T47D (cell line): ENCODE measurements around the gene CDK13.
A peak's percentile ranks its signal among the peaks of the same experiment; 100 is the strongest.

Experiments used
- DNase-seq, 2 experiments: peaks; one replicate each; pipeline versions ENCODE4 v3.0.0 to v3.0.0-alpha.2; 2011 to 2012; ENCODE audit warnings: low read depth in 1 of 2, low spot score in 1 of 2
- JUND ChIP-seq: IDR thresholded peaks from 2 replicates; pipeline ENCODE4 v1.6.1; 2012; ENCODE audit warnings: low read depth
- in situ Hi-C: cut with HindIII; loops from 2 replicates; pipeline ENCODE4 v1.10.0; 2016; ENCODE audit warnings: low sequenced_read_pairs, low pct_unique_long_range_greater_than_20kb

Gene CDK13

DNA sequence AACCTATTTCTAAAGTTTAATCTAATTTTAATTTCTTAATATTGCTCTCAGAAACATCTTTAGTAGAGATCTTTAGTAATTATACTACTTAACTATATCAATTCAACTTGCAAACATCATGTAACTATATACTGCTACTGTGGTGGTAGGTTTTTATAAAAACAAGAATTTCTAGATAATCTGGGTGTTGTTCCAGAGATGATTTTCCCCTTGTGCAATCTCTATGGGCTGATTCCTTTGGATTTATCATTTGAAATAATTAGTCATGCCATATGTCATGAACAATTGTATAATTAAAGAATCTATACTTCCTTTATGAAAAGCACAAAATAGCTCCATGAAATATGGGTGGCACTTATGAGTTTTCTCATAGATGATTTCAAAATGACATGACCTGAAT, 23.9 kb upstream of the CDK13 start:
- DNase-seq = no peak
- no peak for TF ChIP-seq JUND
- in situ Hi-C loops = no loop called here

DNA sequence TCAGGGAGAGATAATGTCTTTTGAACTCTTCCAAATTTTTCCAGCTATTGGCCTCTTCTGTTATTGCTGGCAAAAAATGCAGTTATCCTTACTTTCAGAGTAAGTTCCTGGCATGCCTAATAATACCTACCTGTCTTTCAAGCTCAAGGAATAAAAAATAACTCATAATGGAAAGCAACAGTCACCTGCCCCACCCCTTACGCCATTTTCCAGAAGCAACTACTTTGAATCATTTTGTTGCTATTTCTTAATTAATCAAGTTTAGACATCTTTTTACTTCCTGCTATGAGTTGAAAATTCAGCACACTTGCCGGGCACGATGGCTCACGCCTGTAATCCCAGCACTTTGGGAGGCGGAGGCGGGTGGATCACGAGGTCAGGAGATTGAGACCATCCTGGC, 23.0 kb upstream of the CDK13 start:
- TF ChIP-seq JUND = no peak
- in situ Hi-C loops = no loop called here
- no peak for DNase-seq

DNA sequence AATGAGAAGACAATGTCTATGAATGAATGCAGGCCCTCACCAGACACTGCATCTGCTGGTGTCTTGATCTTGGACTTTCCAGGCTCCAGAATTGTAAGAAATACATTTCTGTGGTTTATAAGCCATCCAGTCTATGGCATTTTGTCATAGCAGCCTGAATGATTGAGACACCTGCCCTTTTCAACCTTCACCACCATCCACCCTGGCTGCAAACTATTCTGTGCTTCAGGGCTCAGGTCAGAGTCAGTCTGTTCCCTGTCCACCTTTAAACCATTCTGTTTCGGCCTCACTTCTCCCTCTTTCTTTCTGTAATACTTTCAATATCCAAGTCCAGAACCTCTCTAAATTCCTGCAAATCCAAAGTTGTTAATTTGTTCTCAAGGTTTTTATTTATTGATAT, 15.9 kb upstream of the CDK13 start:
- in situ Hi-C loops = no loop called here
- no peak for TF ChIP-seq JUND

DNA sequence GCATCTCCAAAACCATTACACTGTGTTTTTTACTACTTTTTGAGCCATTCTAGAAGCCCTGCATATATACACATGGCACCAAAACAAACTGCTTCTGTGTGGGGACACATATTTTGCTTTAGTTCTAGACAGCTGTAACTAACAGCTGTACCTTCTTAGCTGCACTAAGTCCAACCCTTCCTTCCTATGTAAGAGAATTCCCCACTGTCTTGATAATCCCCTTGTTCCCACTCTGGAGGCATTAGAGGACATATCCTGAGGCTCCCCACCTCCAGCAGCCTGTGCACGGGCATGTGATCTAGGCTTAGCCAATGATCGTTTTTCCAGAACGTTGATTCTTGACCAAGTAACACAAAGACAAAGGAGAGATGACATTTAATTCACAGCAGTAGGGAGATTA, 13.3 kb upstream of the CDK13 start:
- no peak for DNase-seq
- no peak for TF ChIP-seq JUND
- in situ Hi-C loops = no loop called here

More for the DNA sequence above, 15.9 kb upstream of the CDK13 start:
- DNase-seq = no peak

DNA sequence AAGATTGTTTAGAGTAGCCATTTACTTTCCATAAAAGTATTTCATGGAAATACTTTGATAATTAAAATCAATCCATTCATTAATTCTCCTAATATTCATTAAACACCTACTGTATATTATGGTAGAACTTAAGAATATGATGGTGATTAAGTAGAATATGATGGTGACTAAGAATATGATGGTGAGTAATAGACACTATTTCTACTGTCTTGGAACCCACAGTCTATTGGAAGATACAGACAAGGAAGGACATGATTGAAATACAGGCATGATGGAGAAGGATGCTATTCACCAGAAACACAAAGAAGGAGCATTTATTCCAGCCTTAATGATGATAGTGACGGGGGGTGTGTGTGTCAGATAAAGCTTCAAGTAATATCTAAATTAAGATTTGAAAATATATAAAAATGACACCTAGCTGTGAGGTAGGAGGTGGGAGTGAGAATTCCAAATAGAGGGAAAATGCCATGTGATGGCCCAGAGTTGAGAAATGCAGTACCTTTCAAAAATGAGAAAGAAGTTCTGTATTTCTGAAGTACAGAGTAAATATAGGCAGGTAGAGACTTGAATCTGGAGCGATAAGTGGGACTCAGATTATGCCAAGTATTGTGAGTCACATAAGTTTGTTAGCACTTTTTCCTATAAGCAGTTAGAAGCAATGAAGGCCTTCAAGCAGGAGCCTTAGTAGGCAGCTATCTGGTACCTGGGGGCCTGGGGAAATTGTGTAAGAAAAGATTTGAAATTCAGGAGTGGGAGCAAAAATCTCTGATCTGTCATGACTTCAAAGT, 12.5 kb upstream of the CDK13 start:
- no peak for TF ChIP-seq JUND
- DNase-seq = no peak
- in situ Hi-C loops = no loop called here

DNA sequence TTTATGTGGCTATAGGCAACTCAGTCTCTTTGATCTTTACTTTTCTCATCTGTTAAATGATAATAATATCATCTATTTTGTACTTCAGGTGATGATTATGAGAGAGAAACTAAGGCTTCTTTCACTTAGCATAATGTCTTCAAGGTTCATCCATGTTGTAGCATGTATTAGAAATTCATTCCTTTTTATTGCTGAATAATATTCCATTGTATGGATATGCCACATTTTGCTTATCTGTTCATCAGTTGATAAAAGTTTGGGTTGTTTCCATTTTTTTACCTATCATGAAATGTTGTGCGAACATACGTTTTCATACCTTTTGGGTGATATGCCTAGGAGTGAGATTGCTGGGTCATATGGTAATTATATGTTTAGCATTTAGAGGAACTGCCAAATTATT, 7.2 kb upstream of the CDK13 start:
- in situ Hi-C loops = no loop called here
- TF ChIP-seq JUND = no peak

DNA sequence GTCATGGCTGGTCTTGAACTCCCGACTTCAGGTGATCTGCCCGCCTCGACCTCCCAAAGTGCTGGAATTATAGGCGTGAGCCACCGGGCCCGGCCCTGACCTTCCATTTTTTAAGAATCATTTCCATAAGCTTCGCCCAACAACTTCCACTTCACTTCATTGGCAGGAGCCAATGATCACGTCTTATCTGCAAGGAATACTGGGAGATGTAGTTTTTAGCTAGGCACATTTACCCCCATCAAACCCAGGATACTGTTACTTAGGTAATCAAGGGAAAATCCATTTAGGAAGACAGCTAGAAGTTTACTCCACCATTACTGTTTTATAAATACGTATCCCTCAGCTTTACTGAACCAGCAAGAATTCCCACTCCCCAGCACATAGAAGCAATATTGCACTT, 3.4 kb upstream of the CDK13 start:
- no peak for TF ChIP-seq JUND
- peak in 1 of 2 experiments; percentile 41 for DNase-seq
- in situ Hi-C loops = no loop called here

More for the DNA sequence above, 7.2 kb upstream of the CDK13 start:
- no peak for DNase-seq

DNA sequence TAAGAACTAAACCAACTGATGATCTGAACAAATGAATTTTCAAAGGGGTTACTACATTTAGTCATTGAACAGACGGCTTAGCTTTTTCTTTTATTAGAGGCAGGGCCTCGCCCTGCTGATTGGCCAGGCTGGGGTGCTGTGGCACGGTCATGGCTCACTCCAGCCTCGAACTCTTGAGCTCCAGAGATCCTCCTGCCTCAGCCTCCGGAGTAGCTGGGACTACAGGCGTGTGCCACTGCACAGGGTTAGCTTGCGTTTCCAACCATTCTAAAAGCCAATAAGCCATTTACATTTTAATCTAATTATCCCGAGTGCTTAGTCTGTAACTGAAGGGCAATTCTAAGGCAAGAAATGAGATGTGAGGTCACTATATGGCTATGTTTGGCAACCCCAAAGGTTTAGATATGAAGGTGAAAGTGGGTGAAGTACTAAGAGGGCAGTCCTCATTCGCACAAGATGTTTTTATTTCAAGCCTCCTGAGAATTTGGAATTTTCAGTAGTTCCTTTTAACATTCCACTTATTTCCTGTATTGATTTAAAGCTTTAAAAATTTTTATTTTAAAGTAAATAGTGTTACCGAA, 1.6 kb upstream of the CDK13 start:
- no peak for DNase-seq
- no peak for TF ChIP-seq JUND
- in situ Hi-C loops = no loop called here

DNA sequence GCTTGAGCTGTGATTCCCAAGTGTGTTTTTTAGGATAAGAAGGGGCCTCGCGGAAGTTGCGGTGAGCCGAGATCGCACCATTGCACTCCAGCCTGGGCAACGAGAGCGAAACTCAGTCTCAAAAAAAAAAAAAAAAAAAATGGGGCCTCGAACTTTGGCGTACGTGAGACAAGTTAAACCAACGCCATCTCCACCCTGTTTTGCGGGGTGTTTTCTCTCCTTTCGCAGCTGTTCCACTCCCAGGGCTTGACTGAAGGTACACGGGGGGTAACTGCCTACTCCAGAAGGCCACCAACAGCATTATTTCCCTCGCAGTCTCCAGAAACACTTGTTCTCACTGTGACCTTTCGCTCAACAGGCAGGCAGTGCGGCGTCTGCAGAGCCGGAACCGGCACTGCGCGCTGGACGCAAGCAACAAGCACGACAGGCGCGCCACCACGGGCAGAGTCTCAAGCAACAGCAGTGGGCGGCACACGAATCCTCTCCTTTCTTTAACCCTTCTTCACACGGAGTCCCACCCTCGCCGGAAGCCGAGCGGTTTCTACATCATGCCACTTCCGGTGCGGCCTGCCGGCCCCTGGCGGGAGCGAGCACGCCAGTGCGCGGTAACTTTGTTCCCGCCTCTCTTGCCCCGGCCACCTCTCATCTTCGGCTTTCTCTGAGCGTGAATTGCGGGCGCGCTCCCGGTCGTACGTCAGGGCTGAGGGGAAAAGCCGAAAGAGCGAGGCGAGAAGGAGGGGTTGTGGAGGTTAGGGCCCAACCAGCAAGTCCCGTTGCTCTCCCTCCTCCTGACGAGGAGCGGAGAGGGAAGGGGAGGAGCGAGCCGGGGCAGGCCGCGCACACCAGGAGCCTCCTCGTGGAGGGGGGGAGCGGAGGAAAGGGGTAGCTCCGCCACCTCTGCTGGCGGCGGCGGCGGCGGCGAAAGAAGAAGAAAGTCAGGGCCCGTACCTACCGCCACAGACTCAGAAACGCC, 814 bp upstream of the CDK13 start:
- in situ Hi-C loops = no loop called here
- peak; percentile 99 to 100 for DNase-seq
- no peak for TF ChIP-seq JUND

DNA sequence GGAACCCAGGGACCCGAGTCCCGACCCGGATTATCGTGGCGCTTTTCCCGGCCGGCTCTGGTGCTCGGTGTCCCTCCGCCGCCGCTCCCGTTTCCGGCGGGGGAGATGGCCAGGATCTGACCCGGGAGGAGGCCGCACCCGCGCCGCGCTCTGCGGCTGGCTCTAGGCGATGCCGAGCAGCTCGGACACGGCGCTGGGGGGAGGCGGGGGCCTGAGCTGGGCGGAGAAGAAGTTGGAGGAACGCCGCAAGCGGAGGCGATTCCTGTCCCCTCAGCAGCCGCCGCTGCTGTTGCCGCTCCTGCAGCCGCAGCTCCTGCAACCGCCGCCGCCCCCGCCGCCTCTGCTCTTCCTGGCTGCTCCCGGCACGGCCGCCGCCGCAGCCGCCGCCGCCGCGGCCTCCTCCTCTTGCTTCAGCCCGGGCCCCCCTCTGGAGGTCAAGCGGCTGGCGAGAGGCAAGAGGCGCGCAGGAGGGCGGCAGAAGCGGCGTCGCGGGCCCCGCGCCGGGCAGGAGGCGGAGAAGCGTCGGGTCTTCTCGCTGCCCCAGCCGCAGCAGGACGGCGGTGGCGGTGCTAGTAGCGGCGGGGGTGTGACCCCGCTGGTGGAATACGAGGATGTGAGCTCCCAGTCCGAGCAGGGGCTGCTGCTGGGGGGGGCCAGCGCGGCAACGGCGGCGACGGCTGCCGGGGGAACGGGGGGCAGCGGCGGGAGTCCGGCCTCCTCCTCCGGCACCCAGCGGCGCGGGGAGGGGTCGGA, 593 bp downstream of the CDK13 start:
- no peak for TF ChIP-seq JUND
- in situ Hi-C loops = no loop called here
- peak; percentile 40 to 43 for DNase-seq

DNA sequence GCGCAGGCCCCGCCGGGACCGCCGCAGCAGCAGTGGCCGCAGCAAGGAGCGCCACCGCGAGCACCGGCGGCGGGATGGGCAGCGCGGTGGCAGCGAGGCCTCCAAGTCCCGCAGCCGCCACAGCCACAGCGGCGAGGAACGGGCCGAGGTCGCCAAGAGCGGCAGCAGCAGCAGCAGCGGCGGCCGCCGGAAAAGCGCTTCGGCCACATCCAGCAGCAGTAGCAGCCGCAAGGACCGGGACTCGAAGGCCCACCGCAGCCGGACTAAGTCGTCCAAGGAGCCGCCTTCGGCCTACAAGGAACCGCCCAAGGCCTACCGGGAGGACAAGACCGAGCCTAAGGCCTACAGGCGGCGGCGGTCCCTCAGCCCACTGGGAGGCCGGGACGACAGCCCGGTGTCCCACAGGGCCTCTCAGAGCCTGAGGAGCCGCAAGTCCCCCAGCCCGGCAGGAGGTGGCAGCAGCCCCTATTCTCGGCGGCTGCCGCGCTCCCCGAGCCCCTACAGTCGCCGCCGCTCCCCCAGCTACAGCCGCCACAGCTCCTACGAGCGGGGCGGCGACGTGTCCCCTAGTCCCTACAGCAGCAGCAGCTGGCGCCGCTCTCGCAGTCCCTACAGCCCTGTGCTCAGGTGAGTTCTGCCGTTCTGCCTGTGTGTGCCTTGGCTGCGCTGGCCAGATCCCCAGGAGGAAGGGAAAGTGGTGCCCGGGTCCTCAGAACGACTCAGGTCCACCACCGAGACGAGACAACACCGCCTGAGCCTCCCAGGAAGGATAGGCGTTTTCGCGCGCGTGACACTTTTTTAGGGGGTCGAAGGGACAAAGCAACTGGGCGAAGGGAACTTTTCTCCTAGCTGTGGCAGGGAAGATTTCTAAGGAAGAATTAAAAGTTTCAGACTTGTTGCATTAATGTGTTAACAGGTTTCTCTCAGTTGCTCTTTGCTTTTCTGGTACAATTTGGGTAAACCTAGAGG, 1.5 kb downstream of the CDK13 start:
- peak; percentile 34 to 71 for DNase-seq
- in situ Hi-C loops = no loop called here
- TF ChIP-seq JUND = no peak
